Measurements from ENCODE around the gene PNPLA4. TPM values are rescaled to one million over a fixed set of nuclear protein-coding genes. Genes with fewer than 3 reads are reported as not detected.

The PNPLA4 gene
- total and polyA plus RNA-seq, 2 donors from 2014 or later, result 27.7 to 45.3 TPM

DNA sequence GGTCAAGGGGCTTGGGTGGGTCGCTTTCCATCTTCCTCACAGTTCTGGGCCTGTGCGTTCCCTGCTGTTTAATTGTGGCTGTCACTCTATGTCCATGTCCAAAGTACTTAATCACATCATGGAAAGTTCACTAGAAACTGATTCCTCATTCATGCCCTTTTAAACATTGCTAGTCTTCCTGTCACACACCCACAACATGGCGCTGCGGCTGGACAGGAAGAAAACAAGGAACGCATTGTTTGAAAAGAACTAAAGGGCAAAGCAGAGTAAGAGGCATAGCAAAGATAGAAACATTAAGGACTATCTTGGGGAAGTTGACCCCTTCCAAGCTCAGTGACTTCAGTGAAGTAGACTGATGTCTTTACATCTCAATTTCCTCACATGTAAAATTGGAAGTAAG is 18.4 kb downstream of the PNPLA4 start:
- no peak overlapping the region for H3K9ac ChIP-seq (ENCODE audit: low read length in 3 of 3)
- peaks cover 0 to 12% (median 3%) of the 10 kb centered on the region in 3 donors for H3K36me3 ChIP-seq (ENCODE audit: control insufficient read depth in 2 of 3, insufficient read depth in 3 of 3, low read length in 3 of 3)
- DNase-seq (no peak), FAIRE-seq (no peak)
- TF ChIP-seq, protein P1, sequence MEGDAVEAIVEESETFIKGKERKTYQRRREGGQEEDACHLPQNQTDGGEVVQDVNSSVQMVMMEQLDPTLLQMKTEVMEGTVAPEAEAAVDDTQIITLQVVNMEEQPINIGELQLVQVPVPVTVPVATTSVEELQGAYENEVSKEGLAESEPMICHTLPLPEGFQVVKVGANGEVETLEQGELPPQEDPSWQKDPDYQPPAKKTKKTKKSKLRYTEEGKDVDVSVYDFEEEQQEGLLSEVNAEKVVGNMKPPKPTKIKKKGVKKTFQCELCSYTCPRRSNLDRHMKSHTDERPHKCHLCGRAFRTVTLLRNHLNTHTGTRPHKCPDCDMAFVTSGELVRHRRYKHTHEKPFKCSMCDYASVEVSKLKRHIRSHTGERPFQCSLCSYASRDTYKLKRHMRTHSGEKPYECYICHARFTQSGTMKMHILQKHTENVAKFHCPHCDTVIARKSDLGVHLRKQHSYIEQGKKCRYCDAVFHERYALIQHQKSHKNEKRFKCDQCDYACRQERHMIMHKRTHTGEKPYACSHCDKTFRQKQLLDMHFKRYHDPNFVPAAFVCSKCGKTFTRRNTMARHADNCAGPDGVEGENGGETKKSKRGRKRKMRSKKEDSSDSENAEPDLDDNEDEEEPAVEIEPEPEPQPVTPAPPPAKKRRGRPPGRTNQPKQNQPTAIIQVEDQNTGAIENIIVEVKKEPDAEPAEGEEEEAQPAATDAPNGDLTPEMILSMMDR (IDR thresholded peaks at IDR 0.05; ENCODE audit: borderline replicate concordance, extremely low read depth, insufficient read depth), result no peak
- H3K4me3 ChIP-seq (ENCODE audit: low read length in 3 of 3), result no peak overlapping the region
- H3K27ac ChIP-seq (ENCODE audit: low read depth in 2 of 2, low read length in 2 of 2), result no peak overlapping the region
- intact Hi-C loops (cut with DNase I), result no loop called here
- H3K4me1 ChIP-seq (ENCODE audit: control insufficient read depth in 2 of 3, insufficient read depth in 2 of 3, low read depth in 1 of 3, low read length in 3 of 3), result no peaks in the 10 kb centered on the region
- no peaks in the 10 kb centered on the region for H3K27me3 ChIP-seq (ENCODE audit: control insufficient read depth, insufficient read depth, low read length)
- no peaks in the 10 kb centered on the region for H3K9me3 ChIP-seq (ENCODE audit: control insufficient read depth in 2 of 3, insufficient read depth in 1 of 3, low read length in 3 of 3)

DNA sequence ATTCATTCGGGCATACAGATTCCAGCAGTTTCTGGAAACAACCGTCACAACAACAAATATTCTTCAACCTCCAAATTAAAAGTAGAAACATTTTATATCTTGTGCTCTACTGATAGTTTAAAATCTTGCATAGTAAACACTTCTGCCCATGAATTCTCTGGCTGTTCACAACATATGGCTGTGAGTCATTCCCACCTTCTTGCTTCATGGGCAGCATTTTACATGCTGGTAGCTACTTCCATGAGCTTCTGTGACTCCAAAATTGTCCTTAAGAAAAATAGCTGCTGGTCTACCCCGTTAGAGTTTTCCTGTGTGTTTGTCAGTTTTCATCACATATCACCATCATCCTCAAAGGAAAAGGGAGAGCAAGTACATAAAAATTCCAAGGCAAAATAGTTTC is 22.7 kb downstream of the PNPLA4 start:
- Histone ChIP-seq H3K4me1 (ENCODE audit: control insufficient read depth in 2 of 3, insufficient read depth in 2 of 3, low read depth in 1 of 3, low read length in 3 of 3) (no peaks in the 10 kb centered on the region), H3K36me3 (ENCODE audit: control insufficient read depth in 2 of 3, insufficient read depth in 3 of 3, low read length in 3 of 3) (peaks cover 0 to 11% (median 3%) of the 10 kb centered on the region in 3 donors), H3K9me3 (ENCODE audit: control insufficient read depth in 2 of 3, insufficient read depth in 1 of 3, low read length in 3 of 3) (no peaks in the 10 kb centered on the region), H3K27ac (ENCODE audit: low read depth in 2 of 2, low read length in 2 of 2) (no peak overlapping the region), H3K27me3 (ENCODE audit: control insufficient read depth, insufficient read depth, low read length) (no peaks in the 10 kb centered on the region), H3K4me3 (ENCODE audit: low read length in 3 of 3) (no peak overlapping the region), H3K9ac (ENCODE audit: low read length in 3 of 3) (no peak overlapping the region)
- FAIRE-seq (no peak), DNase-seq (no peak)
- intact Hi-C loops (cut with DNase I), result no loop called here
- TF ChIP-seq, protein P1 (IDR thresholded peaks at IDR 0.05; ENCODE audit: borderline replicate concordance, extremely low read depth, insufficient read depth), result no peak

DNA sequence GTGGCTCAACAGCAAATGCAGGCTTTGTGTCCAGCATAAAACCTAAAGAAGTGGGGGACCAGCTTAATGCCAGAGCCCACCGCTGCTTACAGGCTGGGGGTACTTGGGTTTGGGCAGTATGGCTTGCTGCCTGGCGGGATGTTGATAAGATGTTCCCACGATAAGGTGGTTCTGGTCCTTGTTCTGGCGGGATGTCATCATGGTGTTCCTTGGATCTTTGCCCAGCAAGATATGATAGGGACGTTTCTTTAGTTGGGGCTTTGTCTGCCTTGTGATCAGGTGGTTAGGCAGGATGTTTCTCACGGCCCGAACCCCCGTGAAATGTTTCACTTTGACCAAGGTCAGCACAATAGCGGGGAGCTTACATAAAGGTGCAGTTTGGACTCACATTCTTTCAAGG is 35.3 kb downstream of the PNPLA4 start:
- intact Hi-C loops (cut with DNase I), result no loop called here
- no peaks in the 10 kb centered on the region for H3K9me3 ChIP-seq (ENCODE audit: control insufficient read depth in 2 of 3, insufficient read depth in 1 of 3, low read length in 3 of 3)
- no peaks in the 10 kb centered on the region for H3K27me3 ChIP-seq (ENCODE audit: control insufficient read depth, insufficient read depth, low read length)
- H3K4me3 ChIP-seq (ENCODE audit: low read length in 3 of 3), result no peak overlapping the region
- FAIRE-seq (no peak), DNase-seq (no peak)
- peaks cover 0 to 5% (median 3%) of the 10 kb centered on the region in 3 donors for H3K36me3 ChIP-seq (ENCODE audit: control insufficient read depth in 2 of 3, insufficient read depth in 3 of 3, low read length in 3 of 3)
- no peaks in the 10 kb centered on the region for H3K4me1 ChIP-seq (ENCODE audit: control insufficient read depth in 2 of 3, insufficient read depth in 2 of 3, low read depth in 1 of 3, low read length in 3 of 3)
- no peak overlapping the region for H3K9ac ChIP-seq (ENCODE audit: low read length in 3 of 3)
- no peak overlapping the region for H3K27ac ChIP-seq (ENCODE audit: low read depth in 2 of 2, low read length in 2 of 2)
- TF ChIP-seq, protein P1 (IDR thresholded peaks at IDR 0.05; ENCODE audit: borderline replicate concordance, extremely low read depth, insufficient read depth), result no peak

DNA sequence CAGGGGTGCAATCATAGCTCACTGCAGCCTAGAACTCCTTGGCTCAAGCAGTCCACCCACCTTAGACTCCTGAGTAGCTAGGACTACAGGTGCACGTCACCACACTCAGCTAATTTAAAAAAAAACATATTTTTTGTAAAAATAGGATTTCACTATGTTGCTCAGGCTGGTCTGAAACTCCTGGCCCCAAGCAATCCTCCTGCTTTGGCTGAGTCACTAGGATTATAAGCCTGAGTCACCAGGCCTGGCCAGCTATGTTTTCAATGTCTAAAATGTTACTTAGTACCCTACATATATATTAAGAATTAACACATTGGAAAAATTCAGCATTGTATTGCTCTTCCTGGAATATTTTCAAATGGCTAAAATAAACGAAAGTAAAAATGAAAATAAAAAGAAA is 37.5 kb downstream of the PNPLA4 start:
- no peaks in the 10 kb centered on the region for H3K36me3 ChIP-seq (ENCODE audit: control insufficient read depth in 2 of 3, insufficient read depth in 3 of 3, low read length in 3 of 3)
- no peak overlapping the region for H3K9ac ChIP-seq (ENCODE audit: low read length in 3 of 3)
- no peaks in the 10 kb centered on the region for H3K27me3 ChIP-seq (ENCODE audit: control insufficient read depth, insufficient read depth, low read length)
- no peaks in the 10 kb centered on the region for H3K9me3 ChIP-seq (ENCODE audit: control insufficient read depth in 2 of 3, insufficient read depth in 1 of 3, low read length in 3 of 3)
- TF ChIP-seq, protein P1 (IDR thresholded peaks at IDR 0.05; ENCODE audit: borderline replicate concordance, extremely low read depth, insufficient read depth), result no peak
- DNase-seq (no peak), FAIRE-seq (no peak)
- intact Hi-C loops (cut with DNase I), result no loop called here
- H3K27ac ChIP-seq (ENCODE audit: low read depth in 2 of 2, low read length in 2 of 2), result no peak overlapping the region
- no peak overlapping the region for H3K4me3 ChIP-seq (ENCODE audit: low read length in 3 of 3)
- no peaks in the 10 kb centered on the region for H3K4me1 ChIP-seq (ENCODE audit: control insufficient read depth in 2 of 3, insufficient read depth in 2 of 3, low read depth in 1 of 3, low read length in 3 of 3)
